ENCODE data around the gene CECR2.
"Not testable (repeated sequence)": the region's sequence is repeated elsewhere in the genome, so short reads cannot be mapped to it uniquely, and the experiment has no call there.

Gene CECR2

DNA sequence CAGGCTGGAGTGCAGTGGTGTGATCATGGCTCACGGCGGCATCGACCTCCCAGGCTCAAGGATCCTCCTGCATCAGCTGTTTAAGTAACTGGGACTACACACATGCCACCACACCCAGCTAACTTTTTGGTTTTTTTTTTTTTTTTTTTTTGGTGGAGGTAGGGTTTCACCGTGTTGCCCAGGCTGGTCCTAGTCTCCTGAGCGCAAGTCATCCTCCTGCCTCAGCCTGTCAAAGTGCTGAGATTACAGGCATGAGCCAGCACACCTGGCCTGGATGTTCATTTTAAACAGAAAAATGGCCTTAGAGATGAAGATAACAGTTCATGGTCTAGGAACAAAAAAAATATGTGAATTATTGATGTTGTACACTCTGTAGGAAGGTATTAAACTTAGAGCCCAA, 180.4 kb downstream of the CECR2 start:
- no peaks in the 10 kb centered on the region for H3K4me1 ChIP-seq
- no peaks in the 10 kb centered on the region for H3K27me3 ChIP-seq
- DNase-seq, result no peak
- no peaks in the 10 kb centered on the region for H3K9me3 ChIP-seq
- no peak overlapping the region for H3K4me3 ChIP-seq (ENCODE audit: low read depth, low read length)
- H3K36me3 ChIP-seq, result no peaks in the 10 kb centered on the region
- TF ChIP-seq, protein P1, sequence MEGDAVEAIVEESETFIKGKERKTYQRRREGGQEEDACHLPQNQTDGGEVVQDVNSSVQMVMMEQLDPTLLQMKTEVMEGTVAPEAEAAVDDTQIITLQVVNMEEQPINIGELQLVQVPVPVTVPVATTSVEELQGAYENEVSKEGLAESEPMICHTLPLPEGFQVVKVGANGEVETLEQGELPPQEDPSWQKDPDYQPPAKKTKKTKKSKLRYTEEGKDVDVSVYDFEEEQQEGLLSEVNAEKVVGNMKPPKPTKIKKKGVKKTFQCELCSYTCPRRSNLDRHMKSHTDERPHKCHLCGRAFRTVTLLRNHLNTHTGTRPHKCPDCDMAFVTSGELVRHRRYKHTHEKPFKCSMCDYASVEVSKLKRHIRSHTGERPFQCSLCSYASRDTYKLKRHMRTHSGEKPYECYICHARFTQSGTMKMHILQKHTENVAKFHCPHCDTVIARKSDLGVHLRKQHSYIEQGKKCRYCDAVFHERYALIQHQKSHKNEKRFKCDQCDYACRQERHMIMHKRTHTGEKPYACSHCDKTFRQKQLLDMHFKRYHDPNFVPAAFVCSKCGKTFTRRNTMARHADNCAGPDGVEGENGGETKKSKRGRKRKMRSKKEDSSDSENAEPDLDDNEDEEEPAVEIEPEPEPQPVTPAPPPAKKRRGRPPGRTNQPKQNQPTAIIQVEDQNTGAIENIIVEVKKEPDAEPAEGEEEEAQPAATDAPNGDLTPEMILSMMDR (IDR thresholded peaks at IDR 0.05; ENCODE audit: low read depth, low read length), result no peak

DNA sequence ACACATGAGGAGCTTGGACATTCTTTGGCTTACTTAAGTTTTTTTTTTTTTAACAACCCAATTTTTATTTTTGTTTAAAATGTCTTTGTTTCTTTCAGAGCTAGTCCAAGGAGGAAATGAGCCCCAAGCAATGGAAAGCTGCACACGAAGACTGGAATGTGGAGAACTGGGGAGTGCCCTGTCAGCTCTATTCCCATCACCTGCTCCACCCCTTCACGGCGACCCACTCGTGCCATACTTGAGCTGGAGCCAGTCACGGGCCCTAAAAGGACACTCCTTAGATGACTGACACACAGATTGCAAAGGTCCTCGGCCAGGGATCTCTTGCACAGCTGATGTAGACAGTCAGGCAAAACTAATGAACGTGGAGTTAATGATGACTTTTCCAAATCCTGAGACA, 183.5 kb downstream of the CECR2 start:
- H3K4me3 ChIP-seq (ENCODE audit: low read depth, low read length), result no peak overlapping the region
- H3K27me3 ChIP-seq, result no peaks in the 10 kb centered on the region
- DNase-seq, result no peak
- no peaks in the 10 kb centered on the region for H3K9me3 ChIP-seq
- H3K4me1 ChIP-seq, result no peaks in the 10 kb centered on the region
- H3K36me3 ChIP-seq, result no peaks in the 10 kb centered on the region
- TF ChIP-seq, protein P1 (IDR thresholded peaks at IDR 0.05; ENCODE audit: low read depth, low read length), result no peak

DNA sequence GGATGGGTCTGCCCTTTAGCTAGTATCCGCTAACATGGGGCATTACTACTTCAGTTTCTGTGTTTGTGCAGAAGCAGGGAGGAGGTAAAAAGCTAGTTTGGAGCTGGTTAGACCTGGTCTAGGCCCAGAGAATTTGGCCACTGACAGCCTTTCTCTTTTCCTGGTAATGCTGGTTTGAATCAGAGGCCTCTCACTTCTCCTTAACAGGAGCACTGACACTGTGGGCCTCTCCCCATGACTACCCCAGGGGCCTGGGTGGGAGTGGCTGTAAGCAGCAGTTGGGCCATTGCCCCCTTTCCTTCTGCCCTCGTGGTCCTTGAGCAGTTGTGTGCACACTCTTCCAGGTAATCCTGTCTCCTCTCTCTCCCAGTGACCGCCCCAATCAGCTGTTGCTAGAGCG, 185.6 kb downstream of the CECR2 start:
- DNase-seq, result no peak
- H3K4me3 ChIP-seq (ENCODE audit: low read depth, low read length), result no peak overlapping the region
- H3K4me1 ChIP-seq, result no peaks in the 10 kb centered on the region
- H3K9me3 ChIP-seq, result no peaks in the 10 kb centered on the region
- H3K36me3 ChIP-seq, result no peaks in the 10 kb centered on the region
- TF ChIP-seq, protein P1 (IDR thresholded peaks at IDR 0.05; ENCODE audit: low read depth, low read length), result no peak
- H3K27me3 ChIP-seq, result no peaks in the 10 kb centered on the region

DNA sequence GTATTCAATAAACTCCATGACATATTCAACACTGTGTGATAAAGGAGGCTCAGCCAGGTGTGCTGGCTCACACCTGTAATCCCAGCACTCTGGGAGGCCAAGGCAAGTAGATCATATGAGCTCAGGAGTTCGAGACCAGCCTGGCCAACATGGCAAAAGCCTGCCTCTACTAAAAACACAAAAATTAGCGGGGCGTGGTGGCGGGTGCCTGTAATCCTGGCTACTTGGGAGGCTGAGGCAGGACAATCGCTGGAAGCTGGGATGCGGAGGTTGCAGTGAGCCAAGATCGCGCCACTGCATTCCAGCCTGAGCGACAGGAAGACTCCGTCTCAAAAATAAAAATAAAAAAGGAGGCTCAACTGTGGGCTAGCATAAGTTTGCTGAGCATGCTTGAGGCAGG, 189.9 kb downstream of the CECR2 start:
- TF ChIP-seq, protein P1 (IDR thresholded peaks at IDR 0.05; ENCODE audit: low read depth, low read length), result no peak
- Histone ChIP-seq H3K36me3 (no peaks in the 10 kb centered on the region), H3K4me1 (no peaks in the 10 kb centered on the region), H3K9me3 (no peaks in the 10 kb centered on the region), H3K4me3 (ENCODE audit: low read depth, low read length) (no peak overlapping the region), H3K27me3 (no peaks in the 10 kb centered on the region)
- no peak for DNase-seq

DNA sequence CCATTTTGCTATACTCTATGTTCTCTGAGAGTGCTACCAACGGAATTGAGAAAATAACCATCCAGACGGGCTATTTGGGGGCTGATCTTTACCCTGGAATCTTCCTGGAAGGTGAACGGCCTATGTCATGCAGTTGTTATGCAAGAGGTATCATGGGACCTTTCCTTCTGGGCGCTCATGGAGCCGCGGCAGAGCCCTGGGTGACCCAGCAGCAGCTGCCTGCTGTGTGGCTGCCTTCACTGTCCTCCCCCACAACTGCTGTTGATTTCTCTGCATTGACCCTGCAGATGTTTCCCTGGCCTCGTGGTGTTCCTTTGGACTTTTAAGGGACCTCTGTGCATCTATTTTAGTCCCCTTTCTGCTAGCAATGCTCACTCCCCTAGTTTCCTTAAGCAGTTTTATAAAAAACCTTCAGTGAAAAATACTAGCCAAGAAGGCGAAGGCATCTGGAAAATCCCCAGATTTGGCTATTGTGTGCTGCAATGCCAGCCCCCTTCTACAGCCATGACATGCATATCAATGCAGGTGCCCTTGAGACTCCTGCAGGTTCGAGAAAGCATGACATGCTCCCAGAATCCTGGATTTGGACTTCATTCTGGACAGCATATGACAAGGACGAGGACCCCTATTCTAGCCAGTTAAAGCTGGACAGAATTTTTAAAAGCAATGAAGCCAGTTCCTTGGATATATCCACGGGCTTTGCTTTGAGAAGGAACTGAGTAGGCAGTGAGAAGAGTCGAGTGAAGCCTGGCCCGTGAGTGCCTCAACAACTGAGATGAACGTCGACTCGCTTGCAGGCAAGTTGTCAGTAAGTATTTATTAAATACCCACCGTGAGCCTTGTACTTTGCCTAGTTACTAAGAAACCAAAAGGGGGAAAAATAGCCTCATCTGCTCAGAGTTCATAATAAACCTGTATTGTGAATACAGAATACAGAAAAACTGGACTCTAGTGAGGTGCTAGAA, 193.9 kb downstream of the CECR2 start, which contains the start of gene SLC25A18:
Gene SLC25A18, plus strand, starts transcription at position 593 of the 965 bp plus-strand sequence. CDS start 16,447 bp downstream, outside the sequence.
- H3K9me3 ChIP-seq, result no peaks in the 10 kb centered on the region
- no peak within 1 kb of the TSS for H3K4me3 ChIP-seq (ENCODE audit: low read depth, low read length)
- H3K4me1 ChIP-seq, result no peaks in the 10 kb centered on the region
- no peak for DNase-seq
- H3K36me3 ChIP-seq, result no peaks in the 10 kb centered on the region
- H3K27me3 ChIP-seq, result no peaks in the 10 kb centered on the region
- TF ChIP-seq, protein P1 (IDR thresholded peaks at IDR 0.05; ENCODE audit: low read depth, low read length), result 0 out of 2 replicates have a peak, but pooled peaks have one; percentile 4

DNA sequence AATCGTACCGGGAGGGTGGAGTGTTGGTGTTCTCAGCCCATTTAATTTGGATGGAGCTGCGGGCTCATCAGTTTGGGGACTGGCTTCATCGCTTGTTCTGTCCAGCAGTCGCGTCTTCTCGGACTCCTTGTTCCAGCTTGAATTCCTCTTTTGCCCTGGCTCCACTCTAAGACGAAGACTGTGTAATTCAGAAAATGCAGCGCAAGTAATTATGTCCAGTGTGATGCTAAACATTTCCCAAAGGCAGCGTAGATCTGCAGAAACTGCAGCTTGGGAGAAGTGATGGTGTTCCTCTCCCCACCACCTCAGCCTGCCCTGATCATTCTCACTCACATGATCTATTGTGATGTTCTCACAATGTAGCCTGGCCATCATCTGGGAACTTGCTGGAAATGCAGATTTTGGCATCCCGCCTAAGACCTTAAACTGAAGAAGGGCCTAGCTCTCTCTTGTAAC, 194.7 kb downstream of the CECR2 start:
- H3K9me3 ChIP-seq, result no peaks in the 10 kb centered on the region
- no peak for DNase-seq
- TF ChIP-seq, protein P1 (IDR thresholded peaks at IDR 0.05; ENCODE audit: low read depth, low read length), result no peak
- H3K36me3 ChIP-seq, result no peaks in the 10 kb centered on the region
- H3K4me3 ChIP-seq (ENCODE audit: low read depth, low read length), result no peak overlapping the region
- no peaks in the 10 kb centered on the region for H3K4me1 ChIP-seq
- H3K27me3 ChIP-seq, result no peaks in the 10 kb centered on the region

DNA sequence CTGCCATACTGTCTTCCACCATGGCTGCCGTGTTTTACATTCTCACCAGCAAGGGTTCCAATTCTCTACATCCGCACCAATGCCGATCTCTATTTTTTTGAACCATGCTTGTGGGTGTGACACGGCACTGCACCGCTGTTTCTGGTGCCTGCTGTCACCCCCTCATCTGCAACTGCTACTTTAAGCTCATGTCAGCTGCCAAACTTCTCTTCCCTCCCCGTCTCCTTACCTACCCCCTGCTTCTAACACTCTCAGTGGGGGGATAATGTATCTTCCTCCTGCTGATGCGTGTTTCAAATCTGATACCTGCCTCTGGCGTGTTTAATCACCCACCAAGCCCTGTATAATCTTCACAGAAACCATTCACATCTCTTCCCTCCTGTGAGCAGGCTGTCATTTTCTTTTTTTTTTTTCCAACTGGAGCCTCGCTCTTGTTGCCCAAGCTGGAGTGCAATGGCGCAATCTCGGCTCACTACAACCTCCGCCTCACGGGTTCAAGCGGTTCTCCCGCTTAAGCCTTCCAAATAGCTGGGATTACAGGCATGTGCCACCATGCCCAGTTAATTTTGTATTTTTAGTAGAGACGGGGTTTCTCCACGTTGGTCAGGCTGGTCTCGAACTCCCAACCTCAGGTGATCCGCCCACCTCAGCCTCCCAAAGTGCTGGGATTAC, 196.9 kb downstream of the CECR2 start:
- H3K4me3 ChIP-seq (ENCODE audit: low read depth, low read length); H3K4me1 ChIP-seq; H3K27me3 ChIP-seq; H3K36me3 ChIP-seq; DNase-seq; H3K9me3 ChIP-seq: not testable (repeated sequence)

Data from BE2C (cell line).